ENCODE measurements around the gene FKRP.

DNA sequence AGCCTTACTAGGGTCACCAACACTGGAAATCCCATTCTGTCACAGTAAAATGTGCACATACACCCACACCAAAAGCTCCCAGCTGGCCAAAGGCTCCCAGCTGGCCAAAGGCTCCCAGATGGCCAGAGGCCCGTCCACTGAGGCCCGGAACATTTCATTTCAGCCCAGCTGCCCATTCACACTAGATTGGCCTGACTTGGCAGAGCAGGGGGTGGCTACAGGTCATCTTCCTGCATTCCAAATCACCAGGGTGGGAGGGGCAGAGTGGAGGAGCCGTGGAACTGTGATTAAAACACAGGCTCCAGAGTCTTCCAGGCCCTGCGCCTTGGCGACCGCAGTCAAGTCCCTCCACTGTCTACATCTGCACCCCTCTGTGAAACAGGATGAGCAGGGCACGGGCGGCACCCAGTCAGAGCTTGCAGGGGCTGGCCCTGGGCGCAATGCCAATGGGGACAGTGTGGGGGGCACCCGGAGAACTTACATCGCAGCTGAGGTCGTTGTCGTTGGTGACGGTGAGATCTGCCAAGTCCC, 18.8 kb upstream of the FKRP start:
- TF ChIP-seq CTCF (conservative IDR thresholded peaks at IDR 0.05): no peak
- no peak for TF ChIP-seq ZFX (IDR thresholded peaks at IDR 0.05)
